HG02610 (cell line): ENCODE measurements around the gene DENND6B.

Experiments
- ATAC-seq: cut with Tn5 transposase; IDR thresholded peaks from one replicate; pipeline ENCODE4 v1.9.1; 2021; ENCODE audit warnings: mild to moderate bottlenecking, moderate library complexity; ENCODE audit not compliant: unreplicated experiment

The DENND6B gene

DNA sequence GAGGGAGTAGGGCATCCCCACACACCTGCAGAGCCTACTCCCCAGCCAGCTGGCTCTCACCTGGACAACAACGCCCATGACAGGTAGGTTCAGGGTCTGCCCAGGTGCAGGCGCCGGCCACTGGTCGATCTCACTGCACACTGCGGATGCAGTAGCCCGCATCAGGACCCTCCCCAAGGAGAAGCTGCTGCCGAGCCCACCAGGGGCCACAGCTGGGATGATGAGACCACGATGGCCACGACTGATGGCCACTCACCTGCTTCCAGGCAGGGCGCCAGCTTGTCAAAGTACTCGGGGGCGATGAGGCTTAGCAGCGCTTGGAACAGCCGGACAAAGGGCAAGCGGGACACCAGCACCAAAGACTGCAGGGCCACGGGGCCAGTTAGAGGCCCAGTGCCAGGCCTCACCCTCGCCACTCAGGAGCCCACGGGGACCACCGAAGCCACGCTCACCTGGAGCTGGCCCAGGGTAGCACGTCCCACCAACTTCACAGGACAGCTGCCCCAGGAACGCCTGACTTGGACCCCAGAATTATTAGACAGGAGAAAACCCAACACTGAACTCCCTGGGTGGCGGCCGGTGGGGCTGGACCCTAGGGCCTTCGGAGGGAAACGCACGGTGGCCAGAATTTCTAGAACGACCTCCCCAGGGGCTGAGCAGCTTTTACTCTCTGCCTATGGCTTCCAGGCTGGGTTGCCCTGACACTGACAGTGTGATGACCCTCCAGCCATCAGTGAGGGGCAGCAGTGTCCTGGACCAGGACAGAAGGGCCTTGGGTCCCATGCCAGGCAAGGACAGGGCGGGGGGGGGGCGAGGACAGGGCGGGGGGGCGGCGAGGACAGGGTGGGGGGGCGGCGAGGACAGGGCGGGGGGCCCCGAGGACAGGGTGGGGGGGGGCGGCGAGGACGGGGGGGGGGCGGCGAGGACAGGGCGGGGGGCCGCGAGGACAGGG is 10.4 kb downstream of the DENND6B start:
- ATAC-seq = no peak

DNA sequence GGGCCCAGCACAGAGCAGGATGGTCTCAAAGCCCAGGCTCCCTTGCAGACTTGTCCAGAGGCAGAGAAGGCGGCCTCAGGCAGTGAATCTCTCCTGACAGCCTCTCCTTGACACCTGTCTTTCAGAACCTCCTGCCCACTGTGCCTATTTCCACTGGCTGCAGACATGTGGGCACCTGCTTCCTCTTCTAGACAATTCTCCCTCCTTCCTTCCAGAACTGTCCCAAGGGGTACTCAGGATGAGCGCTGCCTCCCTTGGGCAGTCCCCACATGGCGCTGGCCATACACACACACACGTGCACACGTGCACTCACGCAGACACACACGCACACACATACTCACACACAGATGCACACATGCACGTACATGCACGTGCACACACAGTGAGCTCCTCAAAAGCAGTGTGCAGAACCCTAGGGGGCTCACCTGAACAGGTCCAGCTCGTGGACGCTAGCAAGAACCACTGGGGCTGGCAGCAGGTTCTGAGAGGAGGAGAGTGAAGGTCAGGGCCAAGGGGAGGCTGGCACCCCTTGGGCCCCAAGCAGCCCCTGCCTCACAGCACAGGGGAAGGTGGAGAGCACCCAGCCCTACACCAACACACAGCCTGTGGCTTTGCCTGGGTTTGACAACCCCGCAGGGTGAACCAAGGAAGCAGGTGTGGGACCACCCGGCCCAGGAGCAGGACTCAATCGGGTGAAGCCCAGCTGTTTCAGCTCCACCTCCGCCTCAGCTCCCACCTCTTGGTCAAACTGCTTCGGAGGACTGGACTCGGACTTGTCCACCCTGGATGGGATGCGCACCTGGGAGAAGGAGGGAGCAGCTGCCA is 11.3 kb downstream of the DENND6B start:
- no peak for ATAC-seq

DNA sequence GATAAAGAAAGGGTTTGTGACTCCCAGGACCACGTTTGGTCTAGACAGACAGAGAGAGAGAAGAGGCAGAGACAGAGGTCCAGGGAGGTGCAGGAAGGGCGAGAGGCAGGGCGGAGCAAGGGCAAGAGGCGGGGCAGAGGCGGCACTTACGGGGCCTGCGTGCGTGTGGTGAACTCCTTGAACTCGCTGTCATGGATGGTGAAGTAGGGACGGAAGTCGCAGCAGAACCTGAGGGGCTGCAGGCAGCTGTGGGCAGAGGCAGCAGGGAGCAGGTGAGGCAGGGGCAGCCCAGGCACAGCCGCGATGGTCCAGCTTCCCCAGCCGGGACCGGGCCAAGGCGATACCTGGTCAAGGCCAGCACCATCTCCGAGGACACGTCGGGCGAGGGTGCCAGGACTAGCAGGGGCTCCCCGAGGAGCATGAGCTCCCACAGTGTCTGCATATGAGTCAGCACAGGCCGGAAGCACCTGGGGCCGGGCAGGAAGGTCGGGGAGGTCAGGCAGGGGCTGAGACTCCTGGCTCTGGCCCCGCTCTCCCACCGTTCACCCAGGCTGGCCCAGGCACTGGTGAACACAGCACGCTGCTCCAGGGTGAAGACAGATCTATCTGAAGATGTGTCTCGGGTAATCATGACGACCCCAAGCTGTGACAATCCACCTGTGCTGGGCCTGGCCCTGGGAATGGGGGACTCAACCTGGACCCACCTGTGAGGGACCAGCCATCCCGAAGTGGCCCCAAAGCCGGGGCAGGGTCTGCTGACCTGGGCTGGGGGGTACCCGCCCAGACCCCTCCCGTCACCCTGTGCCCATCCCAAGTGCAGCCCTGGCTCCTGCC is 12.1 kb downstream of the DENND6B start:
- peak; percentile 75 for ATAC-seq

DNA sequence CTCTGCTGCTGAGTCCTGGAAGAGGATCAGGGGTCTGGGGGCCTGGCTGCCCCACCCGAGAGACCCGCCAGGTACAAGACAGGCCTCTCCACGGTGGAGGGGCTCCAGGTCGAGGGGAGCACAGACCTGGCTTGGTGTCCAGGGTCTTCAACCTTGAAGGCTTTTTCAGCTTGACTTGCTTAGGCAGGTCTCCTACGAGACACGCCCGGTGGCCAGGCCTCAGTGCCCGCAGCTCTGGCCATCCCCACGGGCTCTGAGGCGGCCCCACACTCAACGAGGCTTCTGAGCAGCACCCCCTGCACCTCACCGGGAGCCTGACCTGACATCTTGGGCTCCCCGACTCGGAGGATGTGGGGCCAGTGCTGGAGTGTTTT is 12.7 kb downstream of the DENND6B start:
- no peak for ATAC-seq

DNA sequence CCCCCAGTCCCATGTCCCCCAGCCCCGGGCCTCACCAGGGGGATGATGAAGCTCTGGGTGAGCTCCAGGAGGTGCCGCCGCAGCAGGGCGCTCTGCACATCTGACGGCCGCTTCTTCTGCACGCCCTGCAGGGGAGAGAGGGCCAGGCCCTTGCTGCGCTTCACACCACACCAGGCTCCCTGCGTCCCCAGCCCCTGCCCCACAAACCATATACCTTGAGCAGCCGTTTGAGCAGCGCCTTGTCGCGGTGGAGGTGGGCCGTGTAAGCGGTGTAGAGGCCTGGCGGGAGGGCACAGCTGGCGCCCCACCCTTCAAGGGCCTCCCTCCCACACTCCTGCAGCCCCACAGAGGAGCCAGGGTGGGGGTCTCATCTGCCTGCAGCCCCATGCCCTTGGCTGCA is 13.2 kb downstream of the DENND6B start:
- no peak for ATAC-seq

DNA sequence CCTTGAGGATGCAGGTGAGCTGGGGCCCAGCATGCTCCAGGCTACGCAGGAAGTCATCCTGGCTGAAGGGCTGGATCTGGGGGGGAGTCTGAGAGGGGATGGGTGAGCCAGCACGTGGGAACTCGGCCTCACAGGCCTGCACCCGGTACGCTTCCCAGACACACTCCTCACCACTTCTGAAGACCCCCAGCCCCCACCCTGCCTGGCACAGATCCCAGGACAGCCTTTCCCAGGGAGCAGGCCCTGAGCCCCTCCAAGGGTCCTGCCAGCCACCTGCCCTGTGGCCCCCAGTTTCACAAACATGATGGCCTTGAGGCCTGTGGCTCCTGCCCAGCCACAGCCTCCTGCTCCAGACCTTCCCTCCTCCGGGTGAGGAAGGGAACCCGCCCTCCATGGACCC is 13.8 kb downstream of the DENND6B start:
- no peak for ATAC-seq

DNA sequence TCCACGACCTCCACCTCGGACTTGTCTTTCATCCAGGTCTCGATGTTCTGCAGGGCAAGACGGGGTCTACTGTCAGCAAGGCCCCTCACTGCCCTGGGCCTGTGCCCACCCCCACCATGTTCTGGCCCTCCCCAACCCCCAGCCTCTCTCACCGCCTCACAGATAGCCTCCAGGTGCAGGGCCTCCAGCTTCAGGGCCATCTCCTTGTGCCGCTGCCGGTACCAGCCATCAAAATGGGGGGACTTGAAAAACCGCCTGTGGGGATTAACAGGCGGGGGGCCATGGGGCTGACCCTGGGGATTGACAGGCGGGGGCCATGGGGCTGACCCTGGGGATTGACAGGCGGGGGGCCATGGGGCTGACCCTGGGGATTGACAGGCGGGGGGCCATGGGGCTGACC is 14.4 kb downstream of the DENND6B start:
- no peak for ATAC-seq

DNA sequence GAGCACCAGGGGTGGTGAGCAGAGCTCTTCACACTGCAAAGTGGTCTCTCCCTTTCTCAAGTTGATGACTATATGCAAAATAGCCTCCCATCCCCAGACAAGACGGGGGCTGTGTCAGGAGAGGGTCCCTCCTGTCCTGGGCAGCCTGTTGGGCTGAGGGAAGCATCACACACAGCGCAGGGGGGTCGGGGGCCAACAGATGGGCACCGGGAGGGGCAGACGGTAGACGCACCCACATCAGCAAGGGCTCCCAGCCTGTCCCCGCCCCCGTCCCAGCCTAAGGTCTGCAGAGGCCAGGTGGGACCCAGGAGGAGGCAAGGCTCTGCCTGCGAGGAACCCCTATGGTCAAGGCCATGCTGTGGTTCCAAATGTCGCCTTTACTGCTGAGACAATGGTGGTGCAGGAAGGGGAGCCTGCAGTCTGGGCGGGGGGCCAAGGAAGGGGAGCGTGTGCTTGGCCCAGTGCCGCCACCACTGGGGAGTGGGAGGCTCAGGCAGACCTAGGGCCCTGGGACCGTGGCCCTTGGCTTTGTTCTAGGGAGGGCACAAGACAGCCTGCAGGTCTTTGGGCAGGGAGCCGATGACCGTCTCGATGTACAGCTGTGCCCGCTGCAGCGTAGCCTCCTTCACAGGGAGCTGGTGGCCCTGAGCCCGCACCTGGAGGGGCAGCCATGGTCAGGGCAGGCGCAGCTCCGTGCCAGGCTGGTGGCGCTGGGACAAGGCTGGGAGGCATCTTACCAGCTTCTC is 15.0 kb downstream of the DENND6B start:
- ATAC-seq = no peak

DNA sequence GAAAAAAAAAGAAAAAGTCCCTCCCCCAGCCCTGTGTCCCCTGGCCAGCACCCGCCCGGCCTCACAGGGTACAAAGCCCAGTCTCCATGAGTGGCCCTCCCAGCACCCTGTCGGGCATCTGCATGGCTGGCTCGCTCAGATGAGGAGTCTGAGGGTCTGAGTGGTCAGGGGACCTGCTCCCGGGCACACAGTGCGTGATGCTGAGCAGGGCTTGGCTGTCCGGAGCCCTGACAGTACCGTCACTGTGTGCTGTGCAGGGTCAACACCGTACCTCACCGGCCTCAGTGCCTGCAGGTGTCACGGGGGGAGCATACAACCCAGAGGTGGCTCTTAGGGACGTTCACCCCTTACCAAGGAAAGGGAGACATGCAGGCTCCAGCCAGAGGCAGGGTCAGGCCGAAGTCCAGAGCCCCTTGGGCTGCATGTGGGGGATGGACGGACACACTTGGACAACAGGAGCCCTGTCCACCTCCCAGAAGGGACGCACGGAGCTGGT is 15.8 kb downstream of the DENND6B start:
- ATAC-seq = no peak

DNA sequence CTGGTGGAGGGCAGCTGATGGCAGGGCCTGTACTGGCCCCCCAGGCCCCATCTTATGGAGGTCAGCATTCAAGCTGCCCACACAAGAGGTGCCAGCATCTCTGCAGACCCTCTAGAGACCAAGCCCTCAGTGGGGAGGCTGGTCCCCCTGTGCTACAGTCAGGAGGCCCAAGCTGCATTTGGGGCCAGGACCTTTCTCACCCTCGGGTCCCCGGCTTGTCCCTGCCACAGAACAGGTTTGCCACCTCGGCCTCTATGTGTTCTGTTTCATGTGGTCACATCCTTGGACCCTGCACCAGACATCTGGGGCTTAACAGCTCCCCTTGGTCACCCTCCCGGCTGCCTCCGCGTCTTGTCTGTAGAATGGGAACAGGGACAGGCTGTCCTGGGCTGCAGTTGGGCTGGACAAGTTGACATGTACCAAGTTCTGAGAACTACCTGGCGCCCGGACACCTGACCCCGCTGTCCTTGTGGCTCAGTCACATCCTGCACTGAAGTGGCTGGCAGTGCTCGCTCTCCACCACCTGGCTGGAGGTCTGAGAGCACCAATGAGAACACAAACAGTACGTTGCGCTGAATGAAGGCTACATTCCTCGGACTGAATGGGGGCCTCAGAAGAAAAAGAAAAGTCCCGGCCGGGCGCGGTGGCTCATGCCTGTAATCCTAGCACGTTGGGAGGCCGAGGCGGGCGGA is 16.6 kb downstream of the DENND6B start:
- ATAC-seq = no peak

DNA sequence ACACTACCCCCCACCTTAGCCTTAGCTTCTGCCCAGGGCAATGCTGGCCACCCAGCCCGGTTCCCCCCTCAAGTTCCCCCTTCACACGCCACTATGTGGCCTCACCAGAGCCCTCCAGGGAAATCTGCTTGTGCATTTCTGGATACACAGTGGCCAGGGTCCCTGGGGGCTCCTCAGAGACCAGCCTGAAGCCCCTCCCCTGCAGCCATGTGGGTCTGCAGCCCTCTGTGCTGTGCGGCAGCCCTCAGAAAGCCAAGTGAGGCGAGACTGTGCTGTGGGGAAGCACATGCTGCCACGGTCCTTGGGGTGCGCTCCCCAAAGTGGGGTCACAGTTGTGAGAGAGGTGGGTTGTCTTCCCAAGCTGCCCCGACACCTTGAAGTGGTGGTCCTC is 17.2 kb downstream of the DENND6B start:
- no peak for ATAC-seq

DNA sequence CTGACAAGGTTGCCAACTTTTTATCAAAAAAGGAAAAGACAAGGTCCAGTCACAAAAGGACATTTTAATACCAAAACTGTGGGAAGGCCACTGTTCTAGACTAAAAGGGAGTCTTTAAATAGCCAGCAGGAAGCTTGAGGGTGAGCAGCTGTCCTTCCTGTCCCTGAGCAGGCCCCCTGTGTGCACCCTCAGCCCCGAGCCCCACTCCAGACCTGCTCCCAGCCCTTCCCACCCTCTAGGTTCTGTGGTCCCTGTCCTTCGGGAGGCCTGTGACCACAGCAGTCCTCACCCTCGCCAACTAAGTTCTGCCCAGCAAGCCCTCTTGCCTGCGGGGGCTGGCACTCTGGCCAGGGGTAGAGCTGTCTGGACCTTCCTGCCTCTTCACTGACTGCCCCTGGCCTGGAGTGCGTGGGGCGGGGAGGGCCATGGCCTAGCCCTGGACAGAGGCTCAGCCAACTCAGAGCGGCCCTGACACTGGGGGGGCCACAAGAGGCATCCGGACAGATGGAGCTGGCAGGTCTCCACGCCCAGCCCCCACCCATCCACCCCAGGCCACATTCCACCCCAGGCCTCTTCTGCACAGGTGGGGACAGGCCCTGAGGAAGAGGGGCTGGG is 17.7 kb downstream of the DENND6B start:
- no peak for ATAC-seq

DNA sequence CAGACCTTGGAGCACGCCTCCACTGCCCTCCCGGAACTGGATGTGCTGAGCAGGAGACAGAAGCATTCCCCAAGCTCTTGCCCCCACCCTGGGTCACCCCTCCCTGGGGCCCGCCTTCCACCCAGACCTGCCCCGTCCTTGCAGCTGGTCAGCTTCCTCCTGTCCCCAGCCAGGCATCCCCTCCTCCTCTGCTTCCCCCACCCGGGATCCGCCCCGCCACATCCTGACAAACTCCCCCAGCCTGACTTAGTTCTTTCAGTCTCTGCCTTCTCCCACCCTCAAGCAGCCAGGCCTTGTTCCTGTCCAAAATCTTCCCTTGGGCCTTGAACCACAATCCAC is 18.2 kb downstream of the DENND6B start:
- no peak for ATAC-seq

DNA sequence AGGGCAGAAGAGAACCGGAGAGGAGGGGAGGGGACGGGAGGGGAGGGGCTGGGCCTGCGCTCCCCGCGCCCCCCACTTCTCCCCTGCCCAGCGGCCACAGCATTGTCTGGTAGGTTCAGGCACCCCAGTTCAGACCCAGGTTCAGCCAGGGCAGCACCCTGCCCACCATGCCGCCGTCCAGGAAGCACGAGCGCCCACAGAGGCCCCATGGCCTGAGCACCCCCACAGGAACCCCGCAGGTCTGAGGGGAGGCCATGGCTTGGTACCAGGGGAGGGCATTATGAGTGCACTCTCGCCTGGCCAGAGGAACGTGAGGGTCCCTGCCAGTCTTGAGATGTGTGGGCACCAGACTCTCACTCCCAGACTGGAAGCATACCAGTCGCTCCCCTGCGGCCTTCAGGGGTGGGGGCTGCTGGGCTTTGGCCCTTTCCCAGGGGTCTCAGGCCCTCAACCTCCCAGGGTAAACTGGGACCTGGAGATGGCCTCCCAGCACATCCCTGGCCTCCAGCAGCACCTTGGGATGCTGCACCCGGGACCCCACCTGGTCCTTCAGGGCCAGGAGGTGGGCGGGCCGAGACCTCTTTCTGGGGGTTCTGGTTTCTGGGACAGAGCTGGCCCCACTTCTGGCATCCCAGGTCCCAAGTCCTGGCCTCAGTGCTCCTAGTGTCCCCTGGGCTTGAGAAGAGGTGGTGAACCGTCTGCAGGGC is 18.8 kb downstream of the DENND6B start:
- ATAC-seq = no peak

DNA sequence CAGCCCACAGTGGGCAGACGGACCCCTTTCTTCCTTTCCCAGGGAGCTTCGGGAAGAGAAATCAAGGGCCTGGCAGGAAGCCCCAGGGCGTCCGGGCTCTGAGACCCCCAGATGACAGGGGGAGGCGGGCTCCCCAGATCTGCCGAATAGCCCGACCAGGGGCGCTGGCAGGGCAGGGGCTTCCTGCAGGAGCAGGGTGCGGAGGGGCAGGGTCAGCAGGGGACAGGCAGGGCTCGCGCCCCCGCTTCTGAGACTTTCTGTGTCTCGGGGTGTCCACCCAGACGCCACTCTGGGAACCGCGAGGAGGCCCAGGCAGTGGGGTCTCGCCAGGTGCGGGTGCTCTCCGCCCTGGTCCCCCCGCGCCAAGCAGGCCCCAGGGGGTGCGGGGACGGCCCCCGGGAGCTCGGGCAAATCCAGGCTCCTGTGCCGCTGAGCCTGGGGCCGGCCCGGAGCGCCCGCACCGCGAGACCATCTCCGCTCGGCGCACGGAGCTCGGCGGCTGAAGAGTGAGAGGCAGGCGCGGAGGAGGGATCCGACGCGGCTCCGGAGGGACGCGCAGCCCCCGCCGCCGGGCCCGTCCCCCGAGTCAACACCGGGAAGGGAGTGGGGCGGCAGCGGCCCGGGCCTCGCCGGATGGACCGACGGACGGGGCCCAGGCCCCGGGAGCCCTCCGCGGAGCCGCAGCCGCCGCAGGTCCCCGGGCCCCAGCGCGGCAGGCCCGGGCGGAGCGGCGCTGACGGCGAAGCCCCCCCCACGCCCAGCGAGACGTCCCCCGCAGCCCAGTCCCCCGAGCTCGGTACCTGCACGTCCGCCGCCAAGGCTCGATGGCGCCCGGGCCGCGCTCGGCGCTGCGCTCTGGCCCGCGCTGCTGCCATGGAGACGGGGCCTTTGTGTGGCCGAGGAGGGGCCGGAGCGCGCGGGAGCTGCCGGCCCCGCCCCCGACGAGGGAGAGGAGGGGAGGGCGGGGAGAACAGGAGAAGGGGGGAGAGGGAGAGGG is 19.8 kb downstream of the DENND6B start, which contains the start of gene PLXNB2:
PLXNB2 (minus strand) TSS at position 894 of the 997 bp plus-strand sequence. CDS start 17,062 bp downstream, outside the sequence.
- peak; percentile 28 for ATAC-seq

DNA sequence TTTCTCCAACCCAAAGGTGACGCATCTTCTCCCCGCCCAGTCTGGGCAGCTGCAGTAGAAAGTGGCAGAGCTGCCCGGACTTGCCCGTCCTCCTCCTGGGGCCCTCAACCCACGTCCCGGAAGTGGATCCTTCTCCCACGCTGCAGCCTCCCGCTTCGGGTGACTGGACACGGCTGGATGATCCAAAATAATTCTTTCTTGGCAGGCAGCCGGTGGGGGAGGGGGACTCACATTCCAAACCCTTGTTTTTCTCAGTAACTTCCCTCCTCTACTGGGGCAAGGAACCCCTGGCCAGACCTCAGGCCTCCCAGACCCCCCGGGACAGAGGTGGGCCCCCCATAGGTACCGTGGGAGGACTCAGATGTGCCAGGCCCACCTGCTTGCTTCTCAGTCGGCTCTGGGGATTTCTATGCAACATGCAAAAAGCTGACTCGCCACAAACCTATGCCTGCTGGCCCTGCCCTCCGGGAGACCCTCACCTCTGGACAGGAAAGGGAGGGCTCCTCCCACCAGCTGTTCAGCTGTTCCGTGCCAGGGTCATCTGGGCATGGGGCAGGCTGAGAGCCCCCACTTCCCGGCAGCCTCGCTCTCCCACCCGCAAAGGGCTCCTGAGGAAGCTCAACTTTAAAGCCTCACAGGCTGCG is 20.8 kb downstream of the DENND6B start:
- no peak for ATAC-seq

DNA sequence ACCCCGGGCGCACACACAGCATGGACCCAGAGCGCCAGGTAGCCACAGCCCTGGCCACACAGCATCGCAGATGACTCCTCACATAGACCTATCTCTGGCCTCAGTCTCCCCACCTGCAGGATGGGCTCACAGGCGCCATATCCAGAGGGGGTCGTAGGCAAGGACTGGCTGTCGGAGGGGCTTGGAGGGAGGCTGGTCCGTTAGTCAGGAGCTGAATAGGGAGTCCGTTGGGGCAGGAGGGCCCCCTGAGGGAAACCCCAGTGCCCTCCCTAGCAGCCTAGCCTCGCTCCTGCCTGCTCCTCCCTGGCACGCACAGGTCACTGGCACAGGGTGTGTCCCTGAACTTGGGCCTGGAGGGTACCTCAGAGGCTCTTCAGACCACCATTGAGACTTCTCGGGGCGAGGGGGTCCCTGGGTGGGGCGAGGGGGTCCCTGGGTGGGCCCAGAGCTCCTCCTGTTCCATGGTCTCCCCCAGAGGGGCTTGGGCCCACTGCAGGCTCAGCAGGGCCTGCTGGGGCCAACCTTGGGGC is 21.4 kb downstream of the DENND6B start:
- no peak for ATAC-seq
